Gastrocnemius medialis (tissue), 4 donors: ENCODE results near the gene GTF2I. TPM values are rescaled to one million over a fixed set of nuclear protein-coding genes. Genes with fewer than 3 reads are reported as not detected.
A peak's percentile ranks its signal among the peaks of the same experiment; 100 is the strongest.

Source experiments
- ATAC-seq, 2 donors: fragments of 150-250 bp; one replicate each; pipeline ENCODE4 v1.9.1; 2016
- DNase-seq, 2 donors: peaks; one replicate each; pipeline ENCODE4 v3.0.0-alpha.2; 2019
- H3K27ac ChIP-seq, 4 donors: fragments of 200-600 bp; sonication (generic); 1 replicate in 1 of 4; 2 replicates in 3 of 4; pipeline ENCODE4 v1.5.1; 2016 to 2018; ENCODE audit warnings: mild to moderate bottlenecking in 2 of 4, moderate library complexity in 1 of 4
- H3K27me3 ChIP-seq, 3 donors: fragments of 200-600 bp; sonication (generic) in 2 of 3; 1 replicate in 1 of 3; 2 replicates in 2 of 3; pipeline versions ENCODE4 v1.5.1 to v1.6.0; 2016 to 2019; ENCODE audit warnings: mild to moderate bottlenecking in 1 of 3, moderate library complexity in 1 of 3
- H3K36me3 ChIP-seq, 2 donors: fragments of 200-600 bp; sonication (generic) in 1 of 2; one replicate each; pipeline ENCODE4 v1.5.1; 2017 to 2018
- H3K4me1 ChIP-seq, 2 donors: fragments of 200-600 bp; sonication (generic) in 1 of 2; one replicate each; pipeline ENCODE4 v1.5.1; 2016 to 2017; ENCODE audit warnings: mild to moderate bottlenecking in 2 of 2
- H3K4me3 ChIP-seq, 4 donors: fragments of 200-600 bp; sonication (generic) in 3 of 4; 1 replicate in 1 of 4; 2 replicates in 3 of 4; pipeline ENCODE4 v1.5.1; 2016 to 2019; ENCODE audit warnings: mild to moderate bottlenecking in 2 of 4
- H3K9me3 ChIP-seq, 3 donors: fragments of 200-600 bp; sonication (generic) in 2 of 3; 1 replicate in 1 of 3; 2 replicates in 2 of 3; pipeline ENCODE4 v1.5.1; 2016 to 2019
- POLR2A ChIP-seq, 2 donors: fragments of 450-650 bp; IDR thresholded peaks; one replicate each; pipeline ENCODE4 v1.6.1; 2017; ENCODE audit warnings: antibody characterized with exemption in 2 of 2, mild to moderate bottlenecking in 2 of 2, moderate library complexity in 2 of 2
- in situ Hi-C, 4 donors: fragments of 200-750 bp; cut with MboI; loops; one replicate each; pipeline versions ENCODE4 v1.15.0 to v1.8.0; 2017; ENCODE audit warnings: low sequenced_read_pairs in 4 of 4
- intact Hi-C: fragments of 100-400 bp; cut with DNase I; formaldehyde crosslinking; loops from one replicate; pipeline ENCODE4 v1.15.1; 2023; ENCODE audit warnings: low total_unique reads
- total RNA-seq, 4 donors: library from RNA; depleted of rRNA; stranded (reverse); fragments of >200 nt; gene quantifications; one replicate each; pipeline versions ENCODE4 v1.1.0 to v1.2.3, GENCODE V29; 2016
- TF ChIP-seq, protein P1 (sequence below), 5 experiments: fragments of 450-650 bp in 3 of 5; fragments of 200-600 bp in 2 of 5; sonication (generic) in 2 of 5; IDR thresholded peaks in 4 of 5; conservative IDR thresholded peaks in 1 of 5; 1 replicate in 4 of 5; 2 replicates in 1 of 5; pipeline ENCODE4 v1.5.1; 2016 to 2019; ENCODE audit warnings: antibody characterized with exemption in 5 of 5, mild to moderate bottlenecking in 3 of 5, moderate library complexity in 3 of 5

The GTF2I gene
- total RNA-seq = 100 to 1,000 TPM in 2 of 4 donors, 10 to 100 TPM in 2; 50.8 to 125 (median 104) TPM

GRCh38 chr7:74657692-74658177, at the start of gene GTF2I:
TSS of gene GTF2I (plus strand) at chr7:74657718. CDS start at chr7:74689129, 31,411 bp downstream.
- Histone ChIP-seq H3K36me3 (no peaks in the 10 kb centered on the region), H3K9me3 (no peaks in the 10 kb centered on the region), H3K4me1 (peaks cover 44 to 50% of the 10 kb centered on the region in 2 donors), H3K27ac (peak within 1 kb of the TSS; percentile 97 to 100 (median 99)), H3K27me3 (no peaks in the 10 kb centered on the region), H3K4me3 (peak within 1 kb of the TSS; percentile 66 to 100 (median 86))
- no peak for TF ChIP-seq POLR2A (IDR thresholded peaks at IDR 0.05)
- TF ChIP-seq, protein P1, sequence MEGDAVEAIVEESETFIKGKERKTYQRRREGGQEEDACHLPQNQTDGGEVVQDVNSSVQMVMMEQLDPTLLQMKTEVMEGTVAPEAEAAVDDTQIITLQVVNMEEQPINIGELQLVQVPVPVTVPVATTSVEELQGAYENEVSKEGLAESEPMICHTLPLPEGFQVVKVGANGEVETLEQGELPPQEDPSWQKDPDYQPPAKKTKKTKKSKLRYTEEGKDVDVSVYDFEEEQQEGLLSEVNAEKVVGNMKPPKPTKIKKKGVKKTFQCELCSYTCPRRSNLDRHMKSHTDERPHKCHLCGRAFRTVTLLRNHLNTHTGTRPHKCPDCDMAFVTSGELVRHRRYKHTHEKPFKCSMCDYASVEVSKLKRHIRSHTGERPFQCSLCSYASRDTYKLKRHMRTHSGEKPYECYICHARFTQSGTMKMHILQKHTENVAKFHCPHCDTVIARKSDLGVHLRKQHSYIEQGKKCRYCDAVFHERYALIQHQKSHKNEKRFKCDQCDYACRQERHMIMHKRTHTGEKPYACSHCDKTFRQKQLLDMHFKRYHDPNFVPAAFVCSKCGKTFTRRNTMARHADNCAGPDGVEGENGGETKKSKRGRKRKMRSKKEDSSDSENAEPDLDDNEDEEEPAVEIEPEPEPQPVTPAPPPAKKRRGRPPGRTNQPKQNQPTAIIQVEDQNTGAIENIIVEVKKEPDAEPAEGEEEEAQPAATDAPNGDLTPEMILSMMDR (IDR thresholded peaks at IDR 0.05 in 4 of 5, conservative IDR thresholded peaks at IDR 0.05 in 1 of 5) = no peak
- ATAC-seq (no peak), DNase-seq (no peak)
- in situ Hi-C loops (loop anchor here in 1 of 4 donors (25.0 kb wide), 1 partner anchor 470 kb away; no protein-coding TSS in a partner anchor), intact Hi-C loops (loop anchor here (5.0 to 10.0 kb wide), 4 partner anchors 55 to 200 kb away; no protein-coding TSS in a partner anchor)

DNA sequence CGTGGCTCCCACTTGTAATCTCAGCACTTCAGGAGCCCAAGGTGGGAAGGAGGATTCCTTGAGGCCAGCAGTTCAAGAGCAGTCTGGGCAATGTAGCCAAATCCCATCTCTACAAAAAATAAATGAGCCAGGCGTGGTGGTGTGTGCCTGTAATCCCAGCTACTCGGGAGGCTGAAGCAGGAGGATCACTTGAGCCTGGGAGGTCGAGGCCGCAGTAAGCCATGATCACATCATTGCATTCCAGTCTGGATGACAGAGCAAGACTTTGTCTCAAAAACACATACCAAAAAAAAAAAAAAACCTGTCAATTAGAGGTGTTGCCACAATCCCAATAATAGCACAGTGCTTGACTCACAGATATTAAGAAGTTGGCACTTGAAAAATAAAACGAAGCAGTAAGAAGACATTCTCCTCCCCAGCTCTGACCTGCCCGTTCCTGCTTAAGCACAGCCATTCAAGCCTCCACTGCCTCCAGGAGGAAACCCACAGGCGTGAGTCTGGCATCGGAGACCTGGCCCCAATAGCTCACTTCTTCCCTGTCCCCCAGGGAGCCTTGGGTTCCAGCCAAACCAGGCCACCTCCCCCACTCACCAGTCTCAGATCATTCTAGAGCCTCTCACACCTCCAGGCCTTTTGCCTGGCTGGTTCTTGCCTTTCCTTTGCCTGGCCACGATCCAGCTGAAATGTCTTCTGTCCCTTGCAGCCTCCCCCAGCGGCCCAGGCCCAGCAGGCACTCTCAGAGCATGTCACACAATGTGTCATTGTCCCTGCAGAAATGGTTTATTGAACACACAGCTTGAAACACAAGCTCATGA, 45.3 kb upstream of the GTF2I start:
- TF ChIP-seq, protein P1 (IDR thresholded peaks at IDR 0.05 in 4 of 5, conservative IDR thresholded peaks at IDR 0.05 in 1 of 5) = no peak
- no peak for TF ChIP-seq POLR2A (IDR thresholded peaks at IDR 0.05)
- no peak for ATAC-seq
- Histone ChIP-seq H3K9me3 (no peaks in the 10 kb centered on the region), H3K4me1 (peaks cover 3 to 17% of the 10 kb centered on the region in 2 donors), H3K36me3 (no peaks in the 10 kb centered on the region), H3K27ac (peak overlapping the region in 2 of 4 donors; percentile 22 to 41), H3K27me3 (no peaks in the 10 kb centered on the region), H3K4me3 (no peak overlapping the region)
- DNase-seq = no peak
- in situ Hi-C loops (loop anchor here in 1 of 4 donors (25.0 kb wide), 1 partner anchor 100 kb away; no protein-coding TSS in a partner anchor), intact Hi-C loops (no loop called here)

GRCh38 chr7:74615933-74616780, 41.4 kb upstream of the GTF2I start:
- no peak for DNase-seq
- Histone ChIP-seq H3K4me1 (peaks cover 3 to 24% of the 10 kb centered on the region in 2 donors), H3K27ac (no peak overlapping the region), H3K36me3 (no peaks in the 10 kb centered on the region), H3K4me3 (no peak overlapping the region), H3K27me3 (no peaks in the 10 kb centered on the region), H3K9me3 (no peaks in the 10 kb centered on the region)
- no peak for ATAC-seq
- TF ChIP-seq, protein P1 (IDR thresholded peaks at IDR 0.05 in 4 of 5, conservative IDR thresholded peaks at IDR 0.05 in 1 of 5) = no peak
- no peak for TF ChIP-seq POLR2A (IDR thresholded peaks at IDR 0.05)
- in situ Hi-C loops = loop anchor here in 1 of 4 donors (25.0 kb wide), 1 partner anchor 96 kb away; no protein-coding TSS in a partner anchor
- intact Hi-C loops = loop anchor here (5.0 kb wide), 1 partner anchor 56 kb away; no protein-coding TSS in a partner anchor

DNA sequence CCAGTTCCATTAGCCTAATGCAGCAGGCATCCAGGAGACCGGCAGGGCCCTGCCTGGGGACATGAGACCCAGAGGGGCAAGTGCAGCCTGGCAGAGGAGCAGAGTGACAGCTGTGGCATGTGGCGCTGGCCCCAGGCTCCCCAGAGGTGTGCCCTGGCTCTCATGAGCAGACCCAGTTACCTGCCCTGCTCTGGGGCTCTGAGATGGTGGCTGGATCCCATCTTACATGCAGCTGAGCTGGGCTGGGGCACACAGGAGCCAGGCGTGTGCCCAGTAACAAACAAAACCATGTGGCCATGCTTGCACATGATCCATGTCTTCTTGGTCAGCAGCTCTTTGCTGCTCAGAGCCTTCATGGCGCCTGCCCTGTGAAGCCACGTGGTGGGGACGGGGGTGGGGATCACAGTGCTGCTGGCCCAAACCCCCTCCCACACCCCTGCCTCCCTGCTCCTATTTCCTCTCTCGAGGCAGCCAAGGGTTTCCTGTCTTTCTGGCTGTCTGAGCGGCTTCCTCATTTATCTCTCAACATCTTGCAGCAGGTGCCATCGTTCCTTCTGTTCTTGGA, 40.3 kb upstream of the GTF2I start:
- intact Hi-C loops (loop anchor here (5.0 kb wide), 1 partner anchor 55 kb away; no protein-coding TSS in a partner anchor), in situ Hi-C loops (loop anchor here in 1 of 4 donors (25.0 kb wide), 1 partner anchor 95 kb away; no protein-coding TSS in a partner anchor)
- Histone ChIP-seq H3K27me3 (no peaks in the 10 kb centered on the region), H3K36me3 (no peaks in the 10 kb centered on the region), H3K4me3 (peak overlapping the region in 1 of 4 donors; percentile 10), H3K9me3 (no peaks in the 10 kb centered on the region), H3K4me1 (peaks cover 3 to 23% of the 10 kb centered on the region in 2 donors), H3K27ac (peak overlapping the region; percentile 69 to 84 (median 74))
- TF ChIP-seq, protein P1 (IDR thresholded peaks at IDR 0.05 in 4 of 5, conservative IDR thresholded peaks at IDR 0.05 in 1 of 5) = no peak
- no peak for TF ChIP-seq POLR2A (IDR thresholded peaks at IDR 0.05)
- ATAC-seq (peak; percentile 80 to 85), DNase-seq (peak; percentile 78 to 87)
